K562 (cell line): ENCODE results near the gene MAS1L. TPM values are rescaled to one million over a fixed set of nuclear protein-coding genes. Genes with fewer than 3 reads are reported as not detected.

Source experiments
- ETV6 ChIP-seq, 3 experiments: fragments of 150-350 bp in 1 of 3; sonication (generic) in 1 of 3; formaldehyde crosslinking in 1 of 3; IDR thresholded peaks; 2 replicates each; pipeline versions ENCODE4 v1.6.1 to v1.8.0; 2014 to 2022; ENCODE audit warnings: borderline replicate concordance in 2 of 3, low read depth in 2 of 3, antibody characterized with exemption in 1 of 3, low read length in 1 of 3, mild to moderate bottlenecking in 1 of 3, missing genetic modification reagents in 1 of 3
- U2AF1 ChIP-seq: fragments of 200-400 bp; formaldehyde crosslinking; optimal IDR thresholded peaks from 2 replicates; pipeline ENCODE3; 2017; ENCODE audit warnings: mild to moderate bottlenecking, low read depth, low read length, moderate library complexity
- ZBTB40 ChIP-seq, 2 experiments: fragments of 450-650 bp in 1 of 2; sonication (generic) in 1 of 2; formaldehyde crosslinking in 1 of 2; IDR thresholded peaks; 2 replicates each; pipeline versions ENCODE4 v1.7.1 to v1.9.0; 2016 to 2022; ENCODE audit warnings: inconsistent platforms in 1 of 2, mild to moderate bottlenecking in 1 of 2, missing genetic modification reagents in 1 of 2
- ZFPM2 ChIP-seq: fragments of 250-450 bp; sonication (Bioruptor Pico); IDR thresholded peaks from 2 replicates; pipeline ENCODE4 v1.5.1; 2022; ENCODE audit warnings: mild to moderate bottlenecking
- polyA plus RNA-seq, 8 experiments: library from polyadenylated mRNA; depleted of rRNA in 4 of 8; stranded (reverse) in 5 of 8; unstranded in 3 of 8; fragments of >200 nt; fragmentation: Nextera tagmentation in 2 of 8; fragmentation: Illumina TruSeq in 1 of 8; extraction: Ambion mirVana in 2 of 8; extraction: Trizol in 1 of 8; gene quantifications; 2 replicates each; pipeline versions ENCODE4 v1.2.1 to v1.2.3, GENCODE V29; 2011 to 2014; ENCODE audit warnings: inconsistent platforms in 1 of 8, missing spikeins in 1 of 8
- total RNA-seq, 7 experiments: library from RNA; depleted of rRNA in 6 of 7; stranded (reverse); fragments of >200 nt in 6 of 7; fragmentation: Illumina TruSeq in 2 of 7; extraction: Trizol in 2 of 7; gene quantifications; 2 replicates each; pipeline versions ENCODE4 v1.2.1 to v1.2.3, GENCODE V29; 2011 to 2021; ENCODE audit warnings: low replicate concordance in 1 of 7

Gene MAS1L
- total and polyA plus RNA-seq, 9 of the 15 experiments (the other 6 are each of a cell fraction or from before 2014, with no cell fraction given), result not detected

- no peak for TF ChIP-seq ZBTB40 (IDR thresholded peaks at IDR 0.05)
- TF ChIP-seq ZBTB40 (CRISPR knock-in tag; IDR thresholded peaks at IDR 0.05), result no peak
- TF ChIP-seq ZFPM2 (CRISPR knock-in tag), result no peak
- TF ChIP-seq U2AF1, result no peak
- TF ChIP-seq ETV6 (IDR thresholded peaks at IDR 0.05; ENCODE audit: borderline replicate concordance in 1 of 2, low read depth in 2 of 2, low read length in 1 of 2), result no peak
- no peak for TF ChIP-seq ETV6 (CRISPR knock-in tag; IDR thresholded peaks at IDR 0.05; ENCODE audit: borderline replicate concordance)
Observed at GRCh38 chr6:29509239-29509638, 21.5 kb upstream of the MAS1L start (continued).
